Smooth muscle cell (in vitro differentiated cells): Measurements from ENCODE around the gene TUSC7. TPM values are rescaled to one million over a fixed set of nuclear protein-coding genes. Genes with fewer than 3 reads are reported as not detected.

ENCODE experiments used
- DNase-seq: peaks from one replicate; lab custom pipeline; 2025; ENCODE audit not compliant: unreplicated experiment; lab: John Stamatoyannopoulos, UW
- H2AFZ ChIP-seq: fragments of 200-600 bp; sonication (generic); 2 replicates; pipeline ENCODE4 v1.6.0; 2016; ENCODE audit warnings: antibody characterized with exemption, low read depth, mild to moderate bottlenecking
- H3F3A ChIP-seq: fragments of 200-600 bp; sonication (generic); 2 replicates; pipeline ENCODE4 v1.6.0; 2017; ENCODE audit warnings: antibody characterized with exemption, low read depth
- H3K27ac ChIP-seq: fragments of 200-600 bp; sonication (generic); 2 replicates; pipeline ENCODE4 v1.5.1; 2016; ENCODE audit warnings: low read depth, mild to moderate bottlenecking
- H3K27me3 ChIP-seq: fragments of 200-600 bp; sonication (generic); 2 replicates; pipeline ENCODE4 v1.6.1; 2016; ENCODE audit warnings: low read depth, mild to moderate bottlenecking
- H3K36me3 ChIP-seq: fragments of 200-600 bp; sonication (generic); 2 replicates; pipeline ENCODE4 v1.5.1; 2016; ENCODE audit warnings: low read depth
- H3K4me1 ChIP-seq: fragments of 200-600 bp; sonication (generic); 2 replicates; pipeline ENCODE4 v1.5.1; 2016; ENCODE audit warnings: low read depth
- H3K4me2 ChIP-seq: fragments of 200-600 bp; sonication (generic); 2 replicates; pipeline ENCODE4 v1.6.0; 2016; ENCODE audit warnings: mild to moderate bottlenecking
- H3K4me3 ChIP-seq: fragments of 200-600 bp; sonication (generic); 2 replicates; pipeline ENCODE4 v1.5.1; 2016; ENCODE audit warnings: mild to moderate bottlenecking
- H3K79me2 ChIP-seq: fragments of 200-600 bp; sonication (generic); 2 replicates; pipeline ENCODE4 v1.6.0; 2016; ENCODE audit warnings: low read depth, mild to moderate bottlenecking
- H3K9ac ChIP-seq: fragments of 200-600 bp; sonication (generic); 2 replicates; pipeline ENCODE4 v1.6.0; 2016; ENCODE audit warnings: low read depth
- H3K9me3 ChIP-seq: fragments of 200-600 bp; sonication (generic); replicated peaks from 2 replicates; pipeline ENCODE4 v1.5.1; 2016; ENCODE audit warnings: low read depth
- H4K20me1 ChIP-seq: fragments of 200-600 bp; sonication (generic); 2 replicates; pipeline ENCODE4 v1.6.0; 2016; ENCODE audit warnings: low read depth
- WGBS: methylation state at CpG from one replicate; pipeline ENCODE4 v1.1.7; 2016; ENCODE audit warnings: low lambda C conversion rate; 5-methylcytosine and 5-hydroxymethylcytosine counted together
- polyA plus RNA-seq: library from polyadenylated mRNA; unstranded; fragments of >200 nt; fragmentation: Nextera tagmentation; extraction: Ambion mirVana; gene quantifications from 2 replicates; pipeline ENCODE4 v1.2.1, GENCODE V29; 2016
- total RNA-seq: library from RNA; depleted of rRNA; stranded (reverse); fragments of >200 nt; gene quantifications from 2 replicates; pipeline ENCODE4 v1.2.3, GENCODE V29; 2014
- TF ChIP-seq, protein P1 (sequence below): fragments of 200-600 bp; sonication (generic); IDR thresholded peaks from 2 replicates; pipeline ENCODE4 v1.5.1; 2017; ENCODE audit warnings: borderline replicate concordance, mild to moderate bottlenecking, antibody characterized with exemption; ENCODE audit not compliant: insufficient read depth, poor library complexity, severe bottlenecking

Gene TUSC7
- total and polyA plus RNA-seq, 2 experiments from 2014 or later, result 0.42 TPM; not detected in 1

DNA sequence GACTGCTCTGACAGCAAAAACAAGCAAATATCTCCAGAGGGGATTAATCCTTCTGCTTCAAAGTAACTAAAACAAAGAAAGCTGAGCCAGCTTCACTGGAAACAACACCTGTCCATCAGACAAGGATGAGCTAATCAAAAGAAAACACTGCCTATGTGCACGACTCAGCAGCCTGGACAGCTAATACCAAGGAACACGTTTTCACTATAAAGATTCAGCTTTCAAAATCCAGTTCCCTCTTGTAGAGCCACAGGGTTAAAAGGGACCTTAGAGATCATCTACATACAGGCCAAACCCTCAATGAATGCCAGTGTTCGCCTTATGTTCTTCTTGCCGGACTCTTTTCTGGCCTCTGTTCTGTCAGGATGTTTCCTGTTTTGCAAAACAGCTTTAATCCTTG lies 6.9 kb downstream of the TUSC7 start:
- no peaks in the 10 kb centered on the region for H3K9me3 ChIP-seq
- H4K20me1 ChIP-seq, result no peaks in the 10 kb centered on the region
- TF ChIP-seq, protein P1, sequence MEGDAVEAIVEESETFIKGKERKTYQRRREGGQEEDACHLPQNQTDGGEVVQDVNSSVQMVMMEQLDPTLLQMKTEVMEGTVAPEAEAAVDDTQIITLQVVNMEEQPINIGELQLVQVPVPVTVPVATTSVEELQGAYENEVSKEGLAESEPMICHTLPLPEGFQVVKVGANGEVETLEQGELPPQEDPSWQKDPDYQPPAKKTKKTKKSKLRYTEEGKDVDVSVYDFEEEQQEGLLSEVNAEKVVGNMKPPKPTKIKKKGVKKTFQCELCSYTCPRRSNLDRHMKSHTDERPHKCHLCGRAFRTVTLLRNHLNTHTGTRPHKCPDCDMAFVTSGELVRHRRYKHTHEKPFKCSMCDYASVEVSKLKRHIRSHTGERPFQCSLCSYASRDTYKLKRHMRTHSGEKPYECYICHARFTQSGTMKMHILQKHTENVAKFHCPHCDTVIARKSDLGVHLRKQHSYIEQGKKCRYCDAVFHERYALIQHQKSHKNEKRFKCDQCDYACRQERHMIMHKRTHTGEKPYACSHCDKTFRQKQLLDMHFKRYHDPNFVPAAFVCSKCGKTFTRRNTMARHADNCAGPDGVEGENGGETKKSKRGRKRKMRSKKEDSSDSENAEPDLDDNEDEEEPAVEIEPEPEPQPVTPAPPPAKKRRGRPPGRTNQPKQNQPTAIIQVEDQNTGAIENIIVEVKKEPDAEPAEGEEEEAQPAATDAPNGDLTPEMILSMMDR, result no peak
- no peaks in the 10 kb centered on the region for H3K4me1 ChIP-seq
- no peak overlapping the region for H3K4me3 ChIP-seq
- H3K9ac ChIP-seq, result no peak overlapping the region
- no peak overlapping the region for H3K27ac ChIP-seq
- H3K36me3 ChIP-seq, result no peaks in the 10 kb centered on the region
- no peaks in the 10 kb centered on the region for H3K79me2 ChIP-seq
- no peak for DNase-seq
- no peaks in the 10 kb centered on the region for H3K27me3 ChIP-seq
- H2AFZ ChIP-seq, result no peak overlapping the region
- H3K4me2 ChIP-seq, result no peak overlapping the region
- no peaks in the 10 kb centered on the region for H3F3A ChIP-seq
- WGBS, result 61% methylated on average over 4 of the region's 4 CpGs

DNA sequence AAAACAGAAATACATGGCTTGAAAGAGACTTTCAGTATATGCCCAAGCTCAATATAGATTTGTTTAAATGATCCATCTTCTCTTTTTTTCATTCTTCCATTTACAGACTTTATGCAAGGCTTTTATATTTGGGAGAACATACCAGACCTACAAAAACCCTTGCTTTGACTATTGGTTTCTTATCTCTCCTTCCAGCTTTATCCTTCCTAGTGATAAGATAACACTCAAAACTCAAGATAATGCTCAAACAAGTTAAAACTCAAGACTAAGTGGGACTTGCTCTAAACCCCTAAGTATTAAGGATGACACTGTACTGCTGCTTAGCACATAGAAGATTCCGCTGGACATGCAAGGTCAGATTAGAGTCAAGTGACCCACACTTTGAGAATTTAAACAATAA lies 8.0 kb downstream of the TUSC7 start:
- H3K79me2 ChIP-seq, result no peaks in the 10 kb centered on the region

DNA sequence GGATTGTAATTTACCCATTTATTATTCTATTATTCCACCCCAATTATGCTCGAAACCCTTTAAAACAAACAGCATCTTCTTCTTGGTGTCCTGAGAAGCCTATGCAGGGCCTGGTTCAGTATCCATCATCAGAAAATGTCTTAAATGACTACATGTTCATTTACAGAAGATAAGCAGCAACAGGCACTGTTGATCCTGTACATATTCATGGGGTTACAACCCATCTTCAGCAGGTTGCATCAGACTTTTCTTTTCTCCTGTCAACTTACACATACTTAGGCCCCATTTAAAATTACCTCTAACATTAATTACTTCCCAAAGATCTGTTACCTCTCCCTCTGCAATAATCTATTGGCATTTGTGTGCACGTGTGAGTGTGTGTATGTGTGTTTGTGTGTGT lies 18.9 kb downstream of the TUSC7 start:
- Histone ChIP-seq H3F3A (no peaks in the 10 kb centered on the region), H3K4me2 (no peak overlapping the region), H3K36me3 (no peaks in the 10 kb centered on the region), H3K27ac (no peak overlapping the region), H3K9ac (no peak overlapping the region), H3K4me3 (no peak overlapping the region), H3K79me2 (no peaks in the 10 kb centered on the region), H4K20me1 (no peaks in the 10 kb centered on the region), H2AFZ (no peak overlapping the region), H3K27me3 (no peaks in the 10 kb centered on the region), H3K4me1 (no peaks in the 10 kb centered on the region), H3K9me3 (no peaks in the 10 kb centered on the region)
- 80% methylated on average over 2 of the region's 2 CpGs for WGBS
- TF ChIP-seq, protein P1, result no peak
- DNase-seq, result no peak

More for the DNA sequence above, 8.0 kb downstream of the TUSC7 start:
- Histone ChIP-seq H3K9me3 (no peaks in the 10 kb centered on the region), H3K9ac (no peak overlapping the region), H3K36me3 (no peaks in the 10 kb centered on the region), H3K4me2 (no peak overlapping the region), H3K27ac (no peak overlapping the region), H4K20me1 (no peaks in the 10 kb centered on the region), H3K27me3 (no peaks in the 10 kb centered on the region), H3K4me3 (no peak overlapping the region), H3F3A (no peaks in the 10 kb centered on the region), H2AFZ (no peak overlapping the region), H3K4me1 (no peaks in the 10 kb centered on the region)
- TF ChIP-seq, protein P1, result no peak
- no peak for DNase-seq
- 36% methylated on average over 1 of the region's 1 CpG for WGBS

DNA sequence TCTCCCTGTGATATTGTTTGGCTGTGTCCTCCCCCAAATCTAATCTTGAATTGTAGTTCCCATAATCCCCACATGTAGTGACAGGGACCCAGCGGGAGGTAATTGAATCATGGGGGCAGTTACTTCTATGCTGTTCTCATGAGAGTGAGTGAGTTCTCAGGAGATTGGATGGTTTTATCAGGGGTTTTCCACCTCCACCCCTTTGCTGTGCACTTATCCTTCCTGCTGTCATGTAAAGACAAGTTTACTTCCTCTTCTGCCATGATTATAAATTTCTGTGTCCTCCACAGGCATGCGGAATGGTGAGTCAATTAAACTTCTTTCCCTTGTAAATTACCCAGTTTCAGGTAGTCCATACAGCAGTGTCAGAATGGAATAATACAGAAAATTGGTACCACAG lies 24.7 kb downstream of the TUSC7 start:
- TF ChIP-seq, protein P1, result no peak
- H3K9me3 ChIP-seq, result no peaks in the 10 kb centered on the region
- 94% methylated on average over 2 of the region's 2 CpGs for WGBS

More for the DNA sequence above, 24.7 kb downstream of the TUSC7 start:
- DNase-seq, result no peak
- Histone ChIP-seq H2AFZ (no peak overlapping the region), H3K36me3 (no peaks in the 10 kb centered on the region), H3K4me3 (no peak overlapping the region), H4K20me1 (no peaks in the 10 kb centered on the region), H3K79me2 (no peaks in the 10 kb centered on the region), H3F3A (no peaks in the 10 kb centered on the region), H3K27ac (no peak overlapping the region), H3K9ac (no peak overlapping the region), H3K4me2 (no peak overlapping the region), H3K27me3 (no peaks in the 10 kb centered on the region), H3K4me1 (no peaks in the 10 kb centered on the region)
